Neuron (in vitro differentiated cells): ENCODE measurements around the gene P2RY14.

ENCODE experiments used
- H2AFZ ChIP-seq: one replicate; pipeline ENCODE4 v1.6.1; 2013; ENCODE audit warnings: low read depth, mild to moderate bottlenecking, inconsistent platforms, low read length, moderate library complexity
- H3K27me3 ChIP-seq: one replicate; pipeline ENCODE4 v1.6.1; 2013; ENCODE audit warnings: low read length; ENCODE audit not compliant: insufficient read depth
- H3K36me3 ChIP-seq: one replicate; pipeline ENCODE4 v1.6.1; 2013; ENCODE audit warnings: low read length; ENCODE audit not compliant: insufficient read depth
- H3K4me1 ChIP-seq: one replicate; pipeline ENCODE4 v1.6.1; 2013; ENCODE audit warnings: low read length; ENCODE audit not compliant: insufficient read depth
- H3K4me3 ChIP-seq: 2 replicates; pipeline ENCODE4 v1.5.1; 2013; ENCODE audit warnings: mild to moderate bottlenecking, low read length, moderate library complexity
- H3K9me3 ChIP-seq: one replicate; pipeline ENCODE4 v1.6.1; 2013; ENCODE audit warnings: low read length

The P2RY14 gene

GRCh38 chr3:151197981-151198767, 80.2 kb downstream of the P2RY14 start:
- Histone ChIP-seq H3K9me3 (no peaks in the 10 kb centered on the region), H3K36me3 (no peaks in the 10 kb centered on the region), H2AFZ (no peak overlapping the region), H3K27me3 (no peaks in the 10 kb centered on the region), H3K4me3 (no peak overlapping the region), H3K4me1 (peaks cover 17% of the 10 kb centered on the region)

- Histone ChIP-seq H3K4me3 (no peak overlapping the region), H3K9me3 (no peaks in the 10 kb centered on the region), H2AFZ (no peak overlapping the region), H3K4me1 (peaks cover 17% of the 10 kb centered on the region), H3K36me3 (no peaks in the 10 kb centered on the region), H3K27me3 (no peaks in the 10 kb centered on the region)
Measured at GRCh38 chr3:151197228-151197627, 81.1 kb downstream of the P2RY14 start.

GRCh38 chr3:151196434-151196833, 81.9 kb downstream of the P2RY14 start:
- Histone ChIP-seq H3K4me1 (peaks cover 17% of the 10 kb centered on the region), H3K27me3 (no peaks in the 10 kb centered on the region), H2AFZ (no peak overlapping the region), H3K36me3 (no peaks in the 10 kb centered on the region), H3K4me3 (no peak overlapping the region), H3K9me3 (no peaks in the 10 kb centered on the region)

- H3K27me3 ChIP-seq: no peaks in the 10 kb centered on the region
- peaks cover 17% of the 10 kb centered on the region for H3K4me1 ChIP-seq
- no peak overlapping the region for H2AFZ ChIP-seq
- no peaks in the 10 kb centered on the region for H3K9me3 ChIP-seq
- no peaks in the 10 kb centered on the region for H3K36me3 ChIP-seq
- no peak overlapping the region for H3K4me3 ChIP-seq
Measured at GRCh38 chr3:151195826-151196225, 82.5 kb downstream of the P2RY14 start.

- no peaks in the 10 kb centered on the region for H3K36me3 ChIP-seq
- no peaks in the 10 kb centered on the region for H3K9me3 ChIP-seq
- no peak overlapping the region for H3K4me3 ChIP-seq
- peaks cover 17% of the 10 kb centered on the region for H3K4me1 ChIP-seq
- no peaks in the 10 kb centered on the region for H3K27me3 ChIP-seq
- no peak overlapping the region for H2AFZ ChIP-seq
Measured at GRCh38 chr3:151192545-151192944, 85.8 kb downstream of the P2RY14 start.

- no peak overlapping the region for H2AFZ ChIP-seq
- no peaks in the 10 kb centered on the region for H3K27me3 ChIP-seq
- no peak overlapping the region for H3K4me3 ChIP-seq
- H3K4me1 ChIP-seq: peaks cover 5% of the 10 kb centered on the region
- H3K36me3 ChIP-seq: no peaks in the 10 kb centered on the region
- H3K9me3 ChIP-seq: no peaks in the 10 kb centered on the region
Measured at GRCh38 chr3:151191095-151191494, 87.2 kb downstream of the P2RY14 start.

GRCh38 chr3:151183265-151183671, 95.1 kb downstream of the P2RY14 start:
- Histone ChIP-seq H2AFZ (no peak overlapping the region), H3K9me3 (no peaks in the 10 kb centered on the region), H3K36me3 (no peaks in the 10 kb centered on the region), H3K4me3 (no peak overlapping the region), H3K27me3 (no peaks in the 10 kb centered on the region), H3K4me1 (no peaks in the 10 kb centered on the region)

- no peak overlapping the region for H2AFZ ChIP-seq
- no peak overlapping the region for H3K4me3 ChIP-seq
- H3K4me1 ChIP-seq: no peaks in the 10 kb centered on the region
- H3K36me3 ChIP-seq: no peaks in the 10 kb centered on the region
- no peaks in the 10 kb centered on the region for H3K9me3 ChIP-seq
- H3K27me3 ChIP-seq: no peaks in the 10 kb centered on the region
Measured at GRCh38 chr3:151182349-151183079, 95.8 kb downstream of the P2RY14 start.

GRCh38 chr3:151178208-151178845, 100.0 kb downstream of the P2RY14 start:
- Histone ChIP-seq H3K27me3 (no peaks in the 10 kb centered on the region), H3K9me3 (no peaks in the 10 kb centered on the region), H3K4me3 (no peak overlapping the region), H3K36me3 (no peaks in the 10 kb centered on the region), H2AFZ (no peak overlapping the region), H3K4me1 (no peaks in the 10 kb centered on the region)

- no peak overlapping the region for H2AFZ ChIP-seq
- no peak overlapping the region for H3K4me3 ChIP-seq
- H3K4me1 ChIP-seq: peaks cover 4% of the 10 kb centered on the region
- no peaks in the 10 kb centered on the region for H3K9me3 ChIP-seq
- H3K27me3 ChIP-seq: no peaks in the 10 kb centered on the region
- no peaks in the 10 kb centered on the region for H3K36me3 ChIP-seq
Measured at GRCh38 chr3:151175952-151176351, 102.4 kb downstream of the P2RY14 start.

GRCh38 chr3:151174351-151174750, 104.0 kb downstream of the P2RY14 start:
- no peaks in the 10 kb centered on the region for H3K27me3 ChIP-seq
- no peaks in the 10 kb centered on the region for H3K36me3 ChIP-seq
- no peak overlapping the region for H3K4me3 ChIP-seq
- H3K9me3 ChIP-seq: no peaks in the 10 kb centered on the region
- H2AFZ ChIP-seq: no peak overlapping the region
- peaks cover 4% of the 10 kb centered on the region for H3K4me1 ChIP-seq

- Histone ChIP-seq H3K4me3 (no peak overlapping the region), H3K27me3 (no peaks in the 10 kb centered on the region), H3K4me1 (peaks cover 4% of the 10 kb centered on the region), H3K36me3 (no peaks in the 10 kb centered on the region), H3K9me3 (no peaks in the 10 kb centered on the region), H2AFZ (peak overlapping the region; percentile 8)
Measured at GRCh38 chr3:151171145-151171757, 107.1 kb downstream of the P2RY14 start.
